HG02943 (cell line): ENCODE data around the gene BRINP1.
"Not testable (repeated sequence)": the region's sequence is repeated elsewhere in the genome, so short reads cannot be mapped to it uniquely, and the experiment has no call there.

Source experiments
- ATAC-seq: cut with Tn5 transposase; IDR thresholded peaks from one replicate; pipeline ENCODE4 v1.9.1; 2021; ENCODE audit warnings: mild to moderate bottlenecking, low read depth, moderate library complexity; ENCODE audit not compliant: unreplicated experiment

Gene BRINP1

GRCh38 chr9:119216651-119217331, 152.4 kb downstream of the BRINP1 start:
- no peak for ATAC-seq

DNA sequence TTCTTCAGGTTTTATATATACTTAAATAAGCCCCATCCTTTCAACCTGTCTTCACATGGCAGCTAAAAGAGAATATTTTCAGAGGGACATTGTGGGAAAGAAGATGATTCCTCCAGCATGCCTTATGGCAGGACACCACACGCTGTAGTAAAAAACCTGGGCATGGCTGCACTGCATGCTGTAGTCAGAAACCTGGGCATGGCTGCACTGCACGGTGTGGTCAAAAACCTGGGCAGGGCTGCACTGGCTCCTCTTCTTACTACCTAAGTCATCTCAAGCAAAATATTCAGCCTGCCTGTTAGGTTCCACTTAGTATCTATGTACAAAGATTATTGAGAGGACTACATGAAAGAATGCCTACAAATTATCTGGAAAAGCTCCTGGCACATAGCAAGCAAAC, 153.6 kb downstream of the BRINP1 start:
- ATAC-seq: no peak

GRCh38 chr9:119213471-119213870, 155.8 kb downstream of the BRINP1 start:
- ATAC-seq: no peak

DNA sequence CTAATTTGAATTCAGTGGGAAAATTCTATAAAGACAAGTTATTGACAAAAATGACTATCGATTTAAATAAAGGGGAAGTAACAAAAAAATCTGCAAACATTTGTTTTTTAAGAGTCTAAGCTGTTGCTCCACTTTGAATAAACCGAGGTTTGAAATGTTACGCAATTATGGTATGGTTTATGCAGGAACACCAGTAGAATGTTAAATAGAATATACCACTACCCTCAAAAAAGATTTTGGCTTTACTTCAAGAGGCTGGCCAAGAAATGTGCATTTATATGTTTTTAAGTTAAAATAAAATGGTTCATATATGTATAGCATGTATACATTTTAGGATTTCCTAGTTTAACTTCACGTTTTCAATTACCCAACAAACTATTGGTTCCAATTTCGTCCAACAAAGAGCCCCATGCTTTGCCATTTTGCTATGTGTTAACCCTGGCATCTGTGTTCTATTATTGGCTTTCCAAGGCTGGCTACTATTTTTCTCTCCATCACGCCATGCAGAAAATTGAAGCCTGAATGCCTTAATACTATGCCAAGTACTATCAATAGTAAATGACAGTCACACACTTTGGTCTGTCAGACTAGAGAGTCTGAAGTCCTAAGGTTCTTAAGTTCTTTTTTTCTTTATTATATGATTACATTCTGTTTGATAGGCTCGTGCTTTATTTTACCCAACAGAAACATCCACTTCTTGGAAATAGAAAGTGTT, 171.2 kb downstream of the BRINP1 start:
- ATAC-seq: no peak

GRCh38 chr9:119195521-119195920, 173.7 kb downstream of the BRINP1 start:
- ATAC-seq: no peak

DNA sequence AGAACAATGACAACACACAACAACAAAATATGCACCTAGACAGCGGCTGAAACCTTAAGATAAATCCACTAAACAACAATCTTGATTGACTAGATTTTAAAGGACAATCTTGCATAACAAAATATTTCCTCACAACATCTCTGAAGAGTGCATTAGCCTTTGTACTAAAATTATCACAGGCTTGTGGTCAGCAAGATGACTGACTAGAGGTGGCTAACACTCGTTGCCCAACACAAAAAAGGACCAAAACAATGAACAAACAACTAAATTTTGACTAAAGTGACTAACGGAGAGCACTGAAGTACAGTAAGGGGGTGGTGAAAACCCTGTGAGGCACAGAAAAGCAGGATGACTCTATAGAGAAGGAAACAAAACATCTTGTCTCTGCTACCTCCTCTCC, 183.9 kb downstream of the BRINP1 start:
- ATAC-seq: no peak

- ATAC-seq: no peak
Observed at GRCh38 chr9:119184265-119184936, 184.8 kb downstream of the BRINP1 start.

DNA sequence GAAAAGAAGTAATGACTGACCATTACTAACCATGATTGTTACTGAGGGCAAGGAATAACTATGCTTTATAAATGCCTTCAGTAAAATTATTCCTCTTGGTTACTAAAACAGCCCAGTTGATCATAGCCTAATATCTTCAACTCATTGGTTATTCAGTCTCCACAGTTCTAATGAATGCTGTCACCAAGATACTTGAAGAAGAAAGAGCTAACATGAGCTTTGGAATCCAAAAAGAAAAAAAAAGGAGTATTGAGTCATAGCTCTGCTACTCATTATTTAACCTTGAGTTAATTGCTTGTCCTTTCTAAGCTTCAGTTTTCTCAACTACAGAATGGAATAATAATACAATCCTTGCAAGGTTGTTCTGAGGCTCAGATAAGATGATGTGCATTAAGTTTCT, 187.7 kb downstream of the BRINP1 start:
- no peak for ATAC-seq

DNA sequence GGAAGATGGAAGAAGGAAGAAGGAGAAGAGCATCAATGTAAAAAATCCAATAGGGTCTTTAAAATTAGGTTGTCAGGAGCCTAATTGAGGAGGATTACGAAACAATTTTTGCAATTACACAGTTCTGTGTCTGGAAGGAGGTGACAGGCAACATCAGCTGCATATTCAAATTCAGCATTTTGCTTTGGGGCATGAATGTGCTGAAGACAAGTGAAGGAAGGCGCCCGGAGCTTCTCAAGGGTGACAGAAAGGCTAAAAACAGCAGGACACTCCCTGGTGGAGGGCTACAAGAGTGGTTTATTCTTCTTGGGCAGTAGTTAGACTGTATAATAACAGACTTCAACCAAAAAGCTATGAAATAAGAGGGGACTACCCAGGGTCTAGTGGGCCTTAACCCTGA, 188.3 kb downstream of the BRINP1 start:
- no peak for ATAC-seq

GRCh38 chr9:119179701-119180100, 189.5 kb downstream of the BRINP1 start:
- ATAC-seq: no peak

GRCh38 chr9:119177196-119177595, 192.0 kb downstream of the BRINP1 start:
- no peak for ATAC-seq

- no peak for ATAC-seq
Observed at GRCh38 chr9:119175581-119175980, 193.7 kb downstream of the BRINP1 start.

GRCh38 chr9:119169222-119169621, 200.0 kb downstream of the BRINP1 start:
- ATAC-seq: not testable (repeated sequence)

- ATAC-seq: no peak
Observed at GRCh38 chr9:119167876-119168275, 201.4 kb downstream of the BRINP1 start.

DNA sequence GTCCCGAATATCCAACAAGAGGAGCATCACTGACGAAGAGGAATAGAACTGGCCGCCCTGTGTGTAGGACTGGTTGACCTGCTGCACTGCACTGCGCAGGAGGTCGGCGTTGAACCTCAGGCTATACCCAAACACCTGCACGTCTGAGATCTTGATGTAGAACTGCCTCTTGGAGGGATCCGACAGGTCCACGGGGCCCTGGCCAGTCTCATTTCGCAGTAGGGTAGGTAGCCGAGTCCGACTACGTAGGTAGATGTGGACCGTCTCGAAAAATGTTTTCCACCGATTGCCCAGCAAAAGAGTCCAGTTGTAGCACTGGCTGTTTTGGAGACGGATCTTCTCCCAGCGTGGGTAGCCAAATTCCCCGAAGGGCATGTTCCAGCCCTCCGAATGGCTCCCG, 202.0 kb downstream of the BRINP1 start:
- no peak for ATAC-seq

GRCh38 chr9:119166096-119166495, 203.1 kb downstream of the BRINP1 start:
- ATAC-seq: no peak

DNA sequence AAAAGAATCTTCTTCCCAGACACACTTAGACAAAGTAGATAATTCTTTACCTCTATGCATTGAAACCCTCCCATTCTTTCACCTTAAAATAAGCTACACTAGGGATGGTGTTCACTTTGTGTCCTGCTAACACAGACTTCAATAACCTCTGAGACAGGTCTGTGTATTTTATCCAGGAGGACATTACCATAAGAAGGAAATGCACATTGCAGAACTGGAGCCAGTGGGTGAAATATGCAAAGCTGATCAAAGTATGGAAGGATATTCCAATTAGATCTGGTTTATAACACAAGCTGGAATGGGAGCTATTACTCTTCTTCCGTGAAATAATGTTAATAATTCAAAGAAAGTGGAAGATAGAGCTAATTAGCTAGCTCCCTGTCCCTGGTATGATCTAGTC, 204.1 kb downstream of the BRINP1 start:
- no peak for ATAC-seq

GRCh38 chr9:119164716-119165115, 204.5 kb downstream of the BRINP1 start:
- no peak for ATAC-seq

- no peak for ATAC-seq
Observed at GRCh38 chr9:119160551-119160950, 208.7 kb downstream of the BRINP1 start.

DNA sequence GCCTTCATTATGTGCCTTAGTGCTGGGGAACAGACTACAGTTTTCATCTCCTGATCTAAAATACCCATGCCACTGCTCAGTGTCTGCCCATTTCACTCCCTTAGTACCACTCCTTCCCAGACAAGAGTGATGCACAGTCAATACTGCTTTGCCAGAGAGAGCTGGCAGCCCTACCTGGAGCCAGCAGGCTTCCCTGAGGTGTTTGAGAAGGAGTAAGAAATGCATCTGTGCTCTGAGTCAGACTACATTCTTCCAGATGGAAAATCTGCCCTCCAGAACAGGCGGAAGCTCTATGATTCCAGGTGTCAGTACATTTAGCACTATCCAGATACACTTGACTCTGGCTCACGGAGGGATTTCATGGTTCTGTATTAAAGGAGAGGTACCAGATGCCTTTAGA, 209.8 kb downstream of the BRINP1 start:
- no peak for ATAC-seq

DNA sequence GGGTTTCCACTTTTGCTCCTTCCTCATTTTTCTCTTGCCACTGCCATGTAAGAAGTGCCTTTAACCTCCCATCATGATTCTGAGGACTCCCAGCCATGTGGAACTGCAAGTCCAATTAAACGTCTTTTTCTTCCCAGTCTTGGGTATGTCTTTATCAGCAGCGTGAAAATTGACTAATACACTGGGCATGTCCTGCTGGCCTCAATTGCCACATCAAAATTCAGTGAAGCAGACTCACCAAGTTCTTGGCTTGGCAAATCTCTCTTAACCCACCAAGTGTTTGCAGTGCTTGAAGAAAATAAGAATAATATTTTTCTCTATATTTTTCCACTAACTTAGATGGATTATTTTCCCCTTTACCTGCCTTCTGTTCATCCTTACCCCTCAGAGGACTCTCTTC, 212.0 kb downstream of the BRINP1 start:
- no peak for ATAC-seq

- no peak for ATAC-seq
Observed at GRCh38 chr9:119156354-119156753, 212.9 kb downstream of the BRINP1 start.
